GM18519 (cell line): Measurements from ENCODE around the gene LTBP3.

Experiments
- ATAC-seq: cut with Tn5 transposase; IDR thresholded peaks from one replicate; pipeline ENCODE4 v1.9.1; 2021; ENCODE audit warnings: mild to moderate bottlenecking, moderate library complexity; ENCODE audit not compliant: unreplicated experiment, low FRiP score

Gene LTBP3

DNA sequence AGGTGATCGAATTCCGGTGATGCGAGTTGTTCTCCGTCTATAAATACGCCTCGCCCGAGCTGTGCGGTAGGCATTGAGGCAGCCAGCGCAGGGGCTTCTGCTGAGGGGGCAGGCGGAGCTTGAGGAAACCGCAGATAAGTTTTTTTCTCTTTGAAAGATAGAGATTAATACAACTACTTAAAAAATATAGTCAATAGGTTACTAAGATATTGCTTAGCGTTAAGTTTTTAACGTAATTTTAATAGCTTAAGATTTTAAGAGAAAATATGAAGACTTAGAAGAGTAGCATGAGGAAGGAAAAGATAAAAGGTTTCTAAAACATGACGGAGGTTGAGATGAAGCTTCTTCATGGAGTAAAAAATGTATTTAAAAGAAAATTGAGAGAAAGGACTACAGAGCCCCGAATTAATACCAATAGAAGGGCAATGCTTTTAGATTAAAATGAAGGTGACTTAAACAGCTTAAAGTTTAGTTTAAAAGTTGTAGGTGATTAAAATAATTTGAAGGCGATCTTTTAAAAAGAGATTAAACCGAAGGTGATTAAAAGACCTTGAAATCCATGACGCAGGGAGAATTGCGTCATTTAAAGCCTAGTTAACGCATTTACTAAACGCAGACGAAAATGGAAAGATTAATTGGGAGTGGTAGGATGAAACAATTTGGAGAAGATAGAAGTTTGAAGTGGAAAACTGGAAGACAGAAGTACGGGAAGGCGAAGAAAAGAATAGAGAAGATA is 59.0 kb downstream of the LTBP3 start, which contains the start of gene MALAT1:
TSS of gene MALAT1 (plus strand) at position 69 of the 736 bp plus-strand sequence.
- ATAC-seq = no peak

- ATAC-seq = no peak
Measured at GRCh38 chr11:65498727-65498976, 59.5 kb downstream of the LTBP3 start.

DNA sequence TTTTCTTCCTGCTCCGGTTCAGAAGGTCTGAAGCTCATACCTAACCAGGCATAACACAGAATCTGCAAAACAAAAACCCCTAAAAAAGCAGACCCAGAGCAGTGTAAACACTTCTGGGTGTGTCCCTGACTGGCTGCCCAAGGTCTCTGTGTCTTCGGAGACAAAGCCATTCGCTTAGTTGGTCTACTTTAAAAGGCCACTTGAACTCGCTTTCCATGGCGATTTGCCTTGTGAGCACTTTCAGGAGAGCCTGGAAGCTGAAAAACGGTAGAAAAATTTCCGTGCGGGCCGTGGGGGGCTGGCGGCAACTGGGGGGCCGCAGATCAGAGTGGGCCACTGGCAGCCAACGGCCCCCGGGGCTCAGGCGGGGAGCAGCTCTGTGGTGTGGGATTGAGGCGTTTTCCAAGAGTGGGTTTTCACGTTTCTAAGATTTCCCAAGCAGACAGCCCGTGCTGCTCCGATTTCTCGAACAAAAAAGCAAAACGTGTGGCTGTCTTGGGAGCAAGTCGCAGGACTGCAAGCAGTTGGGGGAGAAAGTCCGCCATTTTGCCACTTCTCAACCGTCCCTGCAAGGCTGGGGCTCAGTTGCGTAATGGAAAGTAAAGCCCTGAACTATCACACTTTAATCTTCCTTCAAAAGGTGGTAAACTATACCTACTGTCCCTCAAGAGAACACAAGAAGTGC is 60.0 kb downstream of the LTBP3 start:
- no peak for ATAC-seq

DNA sequence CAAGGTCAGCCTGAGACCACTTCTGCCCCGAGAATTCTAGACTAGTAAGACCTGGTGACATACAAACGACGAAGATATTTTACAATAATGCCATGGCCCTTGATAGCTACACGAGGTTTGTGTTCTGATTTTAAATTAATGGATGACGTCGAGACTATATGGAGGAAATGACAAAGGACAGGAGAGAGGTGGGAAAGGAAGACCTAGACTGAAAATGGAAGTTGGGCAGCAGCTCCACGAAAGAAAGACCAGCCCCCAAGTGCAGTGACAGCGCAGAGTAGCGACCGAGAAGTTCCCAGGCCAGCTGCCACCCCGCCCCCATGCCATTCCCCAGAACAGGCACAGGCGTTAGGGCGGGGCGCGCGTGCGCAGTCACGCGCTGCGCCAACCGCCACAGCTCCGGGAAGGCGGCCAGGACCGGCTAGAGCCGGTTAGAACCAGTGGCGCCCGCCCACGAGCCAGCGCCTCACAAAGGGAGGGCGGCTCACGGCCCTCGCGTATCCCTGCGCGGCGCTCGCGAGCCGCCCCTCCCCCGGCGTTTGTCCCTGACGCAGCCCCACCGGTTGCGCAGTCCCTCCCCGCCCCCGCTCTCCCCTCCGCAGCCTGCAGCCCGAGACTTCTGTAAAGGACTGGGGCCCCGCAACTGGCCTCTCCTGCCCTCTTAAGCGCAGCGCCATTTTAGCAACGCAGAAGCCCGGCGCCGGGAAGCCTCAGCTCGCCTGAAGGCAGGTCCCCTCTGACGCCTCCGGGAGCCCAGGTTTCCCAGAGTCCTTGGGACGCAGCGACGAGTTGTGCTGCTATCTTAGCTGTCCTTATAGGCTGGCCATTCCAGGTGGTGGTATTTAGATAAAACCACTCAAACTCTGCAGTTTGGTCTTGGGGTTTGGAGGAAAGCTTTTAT is 60.8 kb downstream of the LTBP3 start:
- peak; percentile 44 for ATAC-seq

- no peak for ATAC-seq
Measured at GRCh38 chr11:65496304-65497140, 61.6 kb downstream of the LTBP3 start.

DNA sequence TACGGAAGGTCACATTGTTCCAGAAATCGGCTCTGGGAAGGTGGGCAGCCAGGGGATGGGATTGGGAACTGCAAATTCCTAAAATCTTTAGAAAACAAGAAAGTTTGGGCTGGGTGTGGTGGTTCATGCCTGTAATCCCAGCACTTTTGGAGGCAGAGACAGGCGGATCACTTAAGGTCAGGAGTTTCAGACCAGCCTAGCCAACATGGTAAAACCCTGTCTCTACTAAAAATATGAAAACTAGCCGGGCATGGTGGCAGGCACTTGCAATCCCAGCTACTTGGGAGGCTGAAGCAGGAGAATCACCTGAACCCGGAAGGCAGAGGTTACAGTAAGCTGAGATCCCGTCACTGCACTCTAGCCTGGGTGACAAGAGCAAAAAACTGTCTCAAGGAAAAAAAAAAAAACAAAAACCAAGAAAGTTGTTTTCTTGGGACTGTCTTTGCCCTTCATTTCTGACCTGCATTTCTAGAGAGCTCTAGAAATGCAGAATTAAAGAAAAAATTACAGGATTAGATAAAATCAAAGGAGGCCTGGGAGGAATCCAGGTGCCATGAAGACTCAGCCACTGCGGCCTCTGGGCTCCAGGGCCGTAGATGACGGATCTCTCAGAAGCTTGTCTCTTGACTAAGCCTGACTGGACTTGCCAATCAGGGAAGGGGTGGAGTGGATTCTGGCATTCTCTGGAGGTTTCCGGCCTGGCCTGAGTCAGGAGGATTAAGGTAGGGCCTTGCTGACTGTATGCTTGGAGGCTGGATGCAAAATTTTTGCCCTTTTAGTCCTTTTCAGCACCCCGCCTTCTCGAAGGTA is 64.6 kb downstream of the LTBP3 start:
- no peak for ATAC-seq

DNA sequence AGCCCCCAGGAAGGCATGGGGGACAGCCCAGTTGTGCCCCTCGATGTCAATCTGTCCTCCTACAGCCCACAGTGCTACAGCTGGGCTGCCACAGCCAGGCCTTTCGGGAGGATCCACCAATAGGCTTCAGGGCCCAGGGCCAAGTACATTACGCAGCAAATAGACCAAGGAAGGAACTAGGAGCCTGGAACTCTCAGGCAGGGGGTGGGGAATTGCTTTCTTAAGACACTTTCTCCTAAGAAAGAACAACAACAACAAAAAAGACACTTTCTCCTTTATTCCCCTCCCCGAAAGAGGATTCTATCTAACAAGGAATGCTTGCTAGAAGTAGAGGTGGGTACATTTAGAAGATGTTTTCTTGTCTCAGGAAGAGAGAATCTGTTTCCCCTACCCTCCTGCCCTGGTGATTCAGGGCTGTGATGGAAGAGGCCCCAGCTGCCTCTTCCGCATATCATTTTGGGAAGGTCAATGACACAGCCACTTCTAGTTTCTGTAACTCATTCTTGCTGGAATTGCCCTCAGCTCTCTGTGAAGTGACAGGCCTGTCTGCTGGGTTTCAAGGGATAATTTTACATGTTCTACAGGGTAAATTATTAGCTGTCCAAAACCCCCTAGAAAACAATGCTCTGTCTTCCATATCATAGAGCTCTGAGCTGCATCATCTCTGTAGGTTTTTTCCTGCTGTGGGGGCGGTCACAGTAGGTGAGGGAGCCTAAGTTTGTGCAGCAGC is 65.4 kb downstream of the LTBP3 start:
- no peak for ATAC-seq

- ATAC-seq = no peak
Measured at GRCh38 chr11:65492387-65492636, 65.8 kb downstream of the LTBP3 start.

DNA sequence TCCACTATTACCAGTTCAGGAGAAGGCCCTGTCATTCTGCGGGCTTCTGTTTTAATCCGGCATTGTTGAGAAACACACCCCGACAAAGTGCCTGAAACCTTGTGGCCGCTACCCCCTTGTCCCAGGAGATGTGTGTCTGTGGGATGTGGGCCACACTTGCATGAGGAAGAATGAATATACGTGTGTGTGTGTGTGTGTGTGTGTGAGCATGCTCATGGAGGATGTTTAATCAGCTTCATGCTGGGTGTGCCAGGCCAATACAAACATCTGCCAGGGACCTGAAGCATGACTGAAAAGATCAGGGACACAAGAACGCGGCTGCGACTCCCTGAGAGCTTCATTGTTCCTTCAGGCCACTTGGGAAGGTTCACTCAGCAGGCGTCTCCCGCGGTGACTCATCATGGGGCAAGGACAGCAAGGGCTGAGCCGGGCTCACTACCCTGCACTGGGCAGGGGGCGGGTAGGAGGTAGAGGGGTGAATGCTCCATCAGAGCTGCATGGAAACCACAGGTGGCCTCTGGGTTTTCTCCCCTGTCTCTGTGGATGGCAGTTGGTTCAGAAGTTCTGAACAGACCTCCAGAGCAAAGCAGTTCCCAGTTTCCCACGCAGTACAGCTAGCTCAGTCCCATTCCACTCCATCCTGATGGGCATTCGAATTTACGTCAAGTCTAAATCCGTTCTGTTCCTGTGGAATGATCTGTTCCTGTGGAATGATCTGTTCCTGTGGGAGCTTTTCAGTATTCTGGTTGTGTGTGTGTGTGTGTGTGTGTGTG is 66.4 kb downstream of the LTBP3 start:
- ATAC-seq = no peak

DNA sequence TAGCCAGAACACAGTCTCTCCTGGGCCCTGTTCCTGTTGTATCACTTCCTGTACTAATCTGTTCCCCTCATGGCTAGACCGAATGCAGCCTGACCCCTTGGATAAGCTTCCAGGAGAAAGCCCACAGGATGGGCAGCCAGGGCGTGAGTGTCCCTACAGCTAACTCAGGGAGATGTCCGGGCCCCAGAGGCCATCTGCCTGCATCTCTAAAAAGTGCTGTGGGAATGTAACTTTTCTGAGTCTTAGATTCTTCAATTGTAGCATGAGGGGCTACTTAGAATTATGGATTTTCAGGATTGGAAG is 67.0 kb downstream of the LTBP3 start:
- ATAC-seq = no peak

- no peak for ATAC-seq
Measured at GRCh38 chr11:65489706-65490320, 68.3 kb downstream of the LTBP3 start.

DNA sequence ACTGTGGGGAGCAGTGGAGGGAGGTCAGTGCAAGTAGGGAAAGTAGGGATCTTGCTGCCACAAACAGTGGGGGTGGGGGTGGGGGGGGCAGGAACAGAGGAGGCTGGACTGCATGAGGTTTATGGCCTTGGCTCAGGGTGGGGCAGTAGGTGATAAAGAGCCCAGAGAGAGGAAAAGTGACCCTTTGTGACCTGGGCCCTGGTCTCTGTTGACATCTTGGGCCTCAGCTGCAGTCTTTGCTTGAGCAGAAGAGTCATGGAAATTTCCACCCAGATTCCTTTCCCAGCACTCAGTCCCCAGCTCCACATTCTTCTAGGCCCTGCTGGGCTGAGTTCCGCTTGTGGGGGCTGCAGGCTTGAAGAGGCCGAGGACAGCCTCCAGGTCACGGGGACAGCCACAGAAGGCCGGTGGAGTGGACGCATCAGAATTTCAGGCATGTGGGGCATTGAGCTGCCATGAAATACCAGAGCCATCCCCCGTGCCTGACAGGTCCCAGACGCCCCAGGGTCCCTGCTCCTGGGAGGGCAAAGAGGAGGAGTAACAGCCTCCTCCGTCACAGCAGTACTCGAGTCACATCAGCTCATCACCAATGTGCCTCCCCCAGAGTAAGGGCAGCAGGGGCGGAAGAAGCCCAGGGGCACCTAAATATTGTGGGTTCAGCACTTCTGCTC is 69.0 kb downstream of the LTBP3 start:
- ATAC-seq = no peak
